Stomach (tissue), 9 donors: Measurements from ENCODE around the gene HAAO. TPM values are rescaled to one million over a fixed set of nuclear protein-coding genes. Genes with fewer than 3 reads are reported as not detected.

Experiments used
- DNase-seq, 2 donors: peaks; one replicate each; pipeline versions ENCODE4 v3.0.0 to v3.0.0-alpha.2; 2013 to 2019
- H3K27ac ChIP-seq, 5 donors: fragments of 200-600 bp in 4 of 5; sonication (generic) in 4 of 5; one replicate each; pipeline ENCODE4 v1.5.1; 2013 to 2019; ENCODE audit warnings: mild to moderate bottlenecking in 1 of 5, moderate library complexity in 1 of 5
- H3K27me3 ChIP-seq, 3 donors: fragments of 200-600 bp; sonication (generic); one replicate each; pipeline ENCODE4 v1.5.1; 2017 to 2019; ENCODE audit warnings: mixed run types in 1 of 3
- H3K36me3 ChIP-seq, 4 donors: fragments of 200-600 bp; sonication (generic); 1 replicate in 3 of 4; 2 replicates in 1 of 4; pipeline ENCODE4 v1.5.1; 2016 to 2019
- H3K4me1 ChIP-seq, 4 donors: fragments of 200-600 bp; sonication (generic); one replicate each; pipeline ENCODE4 v1.5.1; 2016 to 2019
- H3K4me3 ChIP-seq, 4 donors: fragments of 200-600 bp; sonication (generic) in 3 of 4; one replicate each; pipeline ENCODE4 v1.5.1; 2016 to 2019; ENCODE audit warnings: mild to moderate bottlenecking in 1 of 4
- H3K9me3 ChIP-seq, 4 donors: fragments of 200-600 bp; sonication (generic); one replicate each; pipeline ENCODE4 v1.5.1; 2016 to 2019
- EP300 ChIP-seq: sonication (generic); formaldehyde crosslinking; IDR thresholded peaks from one replicate; pipeline ENCODE4 v1.6.1; 2017; ENCODE audit warnings: antibody characterized with exemption
- POLR2A ChIP-seq, 4 donors: fragments of 450-650 bp; IDR thresholded peaks; one replicate each; pipeline ENCODE4 v1.6.1; 2016; ENCODE audit warnings: antibody characterized with exemption in 4 of 4, control low read depth in 2 of 4, mild to moderate bottlenecking in 1 of 4, moderate library complexity in 1 of 4
- POLR2AphosphoS5 ChIP-seq, 3 donors: sonication (generic); formaldehyde crosslinking; IDR thresholded peaks; one replicate each; pipeline ENCODE4 v1.6.1; 2016; ENCODE audit warnings: antibody characterized with exemption in 3 of 3
- WGBS, 5 donors: extraction: QIAGEN DNeasy Blood & Tissue Kit in 3 of 5; methylation state at CpG; one replicate each; pipeline versions ENCODE4 v1.1.5 to v1.1.7; 2013 to 2018; 5-methylcytosine and 5-hydroxymethylcytosine counted together
- intact Hi-C: fragments of 100-400 bp; cut with DNase I; formaldehyde crosslinking; loops from one replicate; pipeline ENCODE4 v1.15.1; 2023; ENCODE audit warnings: low total_unique reads
- polyA plus RNA-seq, 3 donors: library from polyadenylated mRNA; stranded (reverse); fragments of 200-250 nt; gene quantifications; one replicate each; pipeline ENCODE4 v1.2.3, GENCODE V29; 2013
- total RNA-seq, 5 donors: library from RNA; depleted of rRNA; stranded (reverse); fragments of >200 nt; gene quantifications; one replicate each; pipeline versions ENCODE4 v1.1.0 to v1.2.3, GENCODE V29; 2014 to 2016
- TF ChIP-seq, protein P1 (sequence below), 7 experiments: fragments of 450-650 bp in 4 of 7; fragments of 200-600 bp in 3 of 7; sonication (generic) in 3 of 7; IDR thresholded peaks; one replicate each; pipeline ENCODE4 v1.5.1; 2016 to 2019; ENCODE audit warnings: antibody characterized with exemption in 7 of 7, control low read depth in 2 of 7, mild to moderate bottlenecking in 1 of 7
- donor health status: healthy with polysubstance abuse.
- donor health status: Bipolar disorder and iron deficiency.
- donor health status: healthy.

Gene HAAO
- total and polyA plus RNA-seq, 8 donors, result 0.89 to 23.5 (median 12.7) TPM; not detected in 2

DNA sequence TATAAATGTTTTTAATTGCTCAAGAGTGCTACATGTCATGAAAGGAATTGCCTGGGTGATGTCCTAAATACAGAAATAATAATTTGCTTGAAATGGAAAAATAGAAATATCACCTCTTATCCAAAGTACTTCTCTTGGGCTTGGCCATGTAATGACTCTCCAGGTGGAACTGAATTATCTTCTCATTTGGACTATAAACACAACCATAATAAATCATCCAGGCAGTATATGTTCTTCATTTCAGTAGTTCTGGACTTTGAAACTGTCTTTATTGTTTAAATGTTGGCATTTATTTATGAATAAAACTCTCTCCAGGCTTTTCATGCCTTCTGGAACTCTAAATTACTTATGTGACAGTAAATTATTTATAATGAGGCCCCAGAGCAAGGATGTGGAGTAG, 68.9 kb downstream of the HAAO start:
- H3K4me3 ChIP-seq, result no peak overlapping the region
- no peak for TF ChIP-seq EP300
- no peak for TF ChIP-seq POLR2AphosphoS5 (IDR thresholded peaks at IDR 0.05)
- TF ChIP-seq, protein P1, sequence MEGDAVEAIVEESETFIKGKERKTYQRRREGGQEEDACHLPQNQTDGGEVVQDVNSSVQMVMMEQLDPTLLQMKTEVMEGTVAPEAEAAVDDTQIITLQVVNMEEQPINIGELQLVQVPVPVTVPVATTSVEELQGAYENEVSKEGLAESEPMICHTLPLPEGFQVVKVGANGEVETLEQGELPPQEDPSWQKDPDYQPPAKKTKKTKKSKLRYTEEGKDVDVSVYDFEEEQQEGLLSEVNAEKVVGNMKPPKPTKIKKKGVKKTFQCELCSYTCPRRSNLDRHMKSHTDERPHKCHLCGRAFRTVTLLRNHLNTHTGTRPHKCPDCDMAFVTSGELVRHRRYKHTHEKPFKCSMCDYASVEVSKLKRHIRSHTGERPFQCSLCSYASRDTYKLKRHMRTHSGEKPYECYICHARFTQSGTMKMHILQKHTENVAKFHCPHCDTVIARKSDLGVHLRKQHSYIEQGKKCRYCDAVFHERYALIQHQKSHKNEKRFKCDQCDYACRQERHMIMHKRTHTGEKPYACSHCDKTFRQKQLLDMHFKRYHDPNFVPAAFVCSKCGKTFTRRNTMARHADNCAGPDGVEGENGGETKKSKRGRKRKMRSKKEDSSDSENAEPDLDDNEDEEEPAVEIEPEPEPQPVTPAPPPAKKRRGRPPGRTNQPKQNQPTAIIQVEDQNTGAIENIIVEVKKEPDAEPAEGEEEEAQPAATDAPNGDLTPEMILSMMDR (IDR thresholded peaks at IDR 0.05), result no peak
- TF ChIP-seq POLR2A (IDR thresholded peaks at IDR 0.05), result no peak
- H3K36me3 ChIP-seq, result peaks cover 0 to 21% (median 12%) of the 10 kb centered on the region in 4 donors
- H3K27me3 ChIP-seq, result no peaks in the 10 kb centered on the region
- no peak for DNase-seq
- no peak overlapping the region for H3K27ac ChIP-seq
- no peaks in the 10 kb centered on the region for H3K9me3 ChIP-seq
- peaks cover 0 to 20% (median 8%) of the 10 kb centered on the region in 4 donors for H3K4me1 ChIP-seq
- intact Hi-C loops, result no loop called here

DNA sequence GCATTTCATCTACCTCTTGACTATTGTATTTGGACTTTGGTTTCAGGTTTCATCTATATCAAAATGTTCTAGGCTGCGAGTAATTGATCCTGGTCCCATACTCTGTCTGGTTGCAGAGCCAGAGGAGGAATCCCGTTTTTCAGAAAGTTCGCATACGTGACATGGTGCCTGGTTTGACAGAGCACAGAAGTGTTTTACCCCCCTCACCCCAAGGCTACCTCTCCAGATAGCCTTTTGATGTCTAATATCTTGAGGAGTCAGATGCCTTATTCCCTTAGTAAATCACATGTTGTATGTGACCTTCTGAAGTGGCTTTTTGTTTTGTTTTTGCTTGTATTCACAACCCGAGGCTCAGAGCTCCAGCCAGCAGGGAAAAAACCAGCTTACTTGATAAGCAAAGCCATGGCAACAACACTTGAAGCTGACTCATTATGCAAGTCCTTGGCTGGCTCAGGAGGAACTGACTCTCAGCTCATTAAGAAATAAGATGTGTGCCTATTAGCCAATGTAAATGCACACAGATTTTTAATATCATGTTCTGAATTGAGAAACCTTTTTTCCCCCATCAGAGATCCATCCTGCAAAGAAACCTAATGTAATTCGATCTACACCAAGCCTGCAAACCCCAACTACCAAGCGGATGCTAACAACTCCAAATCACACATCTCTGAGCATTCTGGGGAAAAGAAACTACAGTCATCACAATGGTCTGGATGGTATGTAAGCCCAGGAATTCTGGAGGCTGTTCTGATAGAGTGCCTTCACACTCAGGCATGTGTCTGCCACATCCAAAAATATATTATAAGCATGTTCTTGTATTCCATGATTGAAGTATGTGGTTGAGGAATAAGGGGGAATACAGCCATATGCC, 69.8 kb downstream of the HAAO start:
- no peaks in the 10 kb centered on the region for H3K9me3 ChIP-seq
- H3K27me3 ChIP-seq, result no peaks in the 10 kb centered on the region
- no peak overlapping the region for H3K4me3 ChIP-seq
- peak in 1 of 3 donors; percentile 72 for TF ChIP-seq POLR2AphosphoS5 (IDR thresholded peaks at IDR 0.05)
- TF ChIP-seq, protein P1 (IDR thresholded peaks at IDR 0.05), result no peak
- TF ChIP-seq POLR2A (IDR thresholded peaks at IDR 0.05), result no peak
- TF ChIP-seq EP300, result no peak
- peaks cover 0 to 21% (median 12%) of the 10 kb centered on the region in 4 donors for H3K36me3 ChIP-seq
- DNase-seq, result peak; percentile 65 to 86
- 36 to 49% (median 42%) methylated on average over 7 of the region's 7 CpGs for WGBS, 5 donors
- peak overlapping the region; percentile 25 to 58 (median 45) for H3K27ac ChIP-seq
- peaks cover 0 to 20% (median 8%) of the 10 kb centered on the region in 4 donors for H3K4me1 ChIP-seq
- intact Hi-C loops, result no loop called here

DNA sequence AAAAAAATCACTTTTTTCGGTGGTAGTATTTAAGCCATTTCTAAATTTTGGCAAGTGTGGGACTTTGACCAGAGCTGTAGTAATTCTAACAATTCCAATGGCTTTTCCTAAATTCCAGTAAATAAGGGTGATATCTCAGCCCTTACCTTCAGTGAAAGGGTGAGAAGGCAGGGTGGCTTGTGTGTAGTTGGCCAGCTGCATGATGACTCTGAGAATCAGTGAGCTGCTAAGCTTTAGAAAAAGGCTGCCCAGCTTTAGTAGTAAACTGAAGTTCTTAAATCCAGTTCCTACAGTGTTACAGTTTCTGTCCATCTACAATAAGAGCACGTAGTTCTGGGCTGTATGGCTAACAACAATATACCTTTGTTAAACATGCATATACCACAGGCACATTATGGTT, 70.5 kb downstream of the HAAO start:
- Histone ChIP-seq H3K4me3 (no peak overlapping the region), H3K27ac (peak overlapping the region; percentile 39 to 58 (median 45)), H3K4me1 (peaks cover 0 to 20% (median 8%) of the 10 kb centered on the region in 4 donors), H3K9me3 (no peaks in the 10 kb centered on the region), H3K36me3 (peaks cover 0 to 19% (median 8%) of the 10 kb centered on the region in 4 donors), H3K27me3 (no peaks in the 10 kb centered on the region)
- 62 to 83% (median 66%) methylated on average over 2 of the region's 2 CpGs for WGBS, 5 donors
- TF ChIP-seq POLR2AphosphoS5 (IDR thresholded peaks at IDR 0.05), result no peak
- no peak for TF ChIP-seq EP300
- TF ChIP-seq, protein P1 (IDR thresholded peaks at IDR 0.05), result no peak
- TF ChIP-seq POLR2A (IDR thresholded peaks at IDR 0.05), result no peak
- intact Hi-C loops, result no loop called here
- no peak for DNase-seq

Other genes starting within 250 kb of the HAAO start
- gene MTA3, start 224.0 kb downstream of the HAAO start, total RNA-seq, result 100 to 1,000 TPM in 1 of 5 donors, 10 to 100 TPM in 4; 35.0 to 120 (median 59.3) TPM
- gene MTA3, start 224.0 kb downstream of the HAAO start, polyA plus RNA-seq, result 10 to 100 TPM; 27.8 to 42.0 (median 34.8) TPM
- 1 to 10 TPM in 3 of 5 donors, not detected in 2; 1.2 to 7.8 (median 1.3) TPM for gene OXER1, start 28.4 kb downstream of the HAAO start, total RNA-seq
- gene OXER1, start 28.4 kb downstream of the HAAO start, polyA plus RNA-seq, result 1 to 10 TPM in 2 of 3 donors, under 1 TPM in 1; 0.46 to 2.0 (median 1.8) TPM